DND-41 (cell line): ENCODE data around the gene KIF25.

Source experiments
- ATAC-seq: fragments of 200-7000 bp; cut with Tn5 transposase; 3 replicates; pipeline ENCODE4 v1.9.1; 2021; ENCODE audit warnings: low read depth; ENCODE audit not compliant: insufficient read depth
- DNase-seq: peaks from one replicate; pipeline ENCODE4 v3.0.0-alpha.2; 2020
- H2AFZ ChIP-seq: 2 replicates; pipeline ENCODE4 v1.6.0; 2012; ENCODE audit warnings: low read depth, low read length
- H3K27ac ChIP-seq: 2 replicates; pipeline ENCODE4 v1.5.1; 2012; ENCODE audit warnings: low read length, inconsistent platforms
- H3K27me3 ChIP-seq: fragments of 200-600 bp; sonication (generic); 2 replicates; pipeline ENCODE4 v1.6.0; 2012; ENCODE audit warnings: low read length, mild to moderate bottlenecking, inconsistent platforms; ENCODE audit not compliant: insufficient read depth, poor library complexity
- H3K36me3 ChIP-seq: 2 replicates; pipeline ENCODE4 v1.5.1; 2012; ENCODE audit warnings: low read length, inconsistent platforms; ENCODE audit not compliant: insufficient read depth
- H3K4me1 ChIP-seq: 2 replicates; pipeline ENCODE4 v1.5.1; 2012; ENCODE audit warnings: mild to moderate bottlenecking, low read length; ENCODE audit not compliant: insufficient read depth
- H3K4me2 ChIP-seq: 2 replicates; pipeline ENCODE4 v1.6.0; 2012; ENCODE audit warnings: mild to moderate bottlenecking, moderate library complexity, low read length, inconsistent platforms; ENCODE audit not compliant: insufficient read depth
- H3K4me3 ChIP-seq, 2 experiments: fragments of 200-600 bp in 1 of 2; shearing (Covaris generic) in 1 of 2; 2 replicates each; pipeline ENCODE4 v1.5.1; 2012 to 2016; ENCODE audit warnings: inconsistent platforms in 2 of 2, low read length in 2 of 2, mild to moderate bottlenecking in 2 of 2, low read depth in 1 of 2, moderate library complexity in 1 of 2
- H3K79me2 ChIP-seq: 2 replicates; pipeline ENCODE4 v1.6.0; 2012; ENCODE audit warnings: low read length, inconsistent platforms; ENCODE audit not compliant: insufficient read depth
- H3K9ac ChIP-seq: 2 replicates; pipeline ENCODE4 v1.6.0; 2012; ENCODE audit warnings: low read depth, mild to moderate bottlenecking, inconsistent platforms, low read length, moderate library complexity
- H3K9me3 ChIP-seq: 2 replicates; pipeline ENCODE4 v1.5.1; 2012; ENCODE audit warnings: low read length, moderate library complexity, mild to moderate bottlenecking, inconsistent platforms; ENCODE audit not compliant: insufficient read depth, severe bottlenecking
- H4K20me1 ChIP-seq: 2 replicates; pipeline ENCODE4 v1.6.0; 2012; ENCODE audit warnings: low read length; ENCODE audit not compliant: insufficient read depth
- EZH2 ChIP-seq: IDR thresholded peaks from 3 replicates; pipeline ENCODE4 v1.6.1; 2012; ENCODE audit warnings: borderline replicate concordance, low read depth, mild to moderate bottlenecking, moderate library complexity, low read length, inconsistent platforms; ENCODE audit not compliant: severe bottlenecking
- TF ChIP-seq, protein P1 (sequence below): IDR thresholded peaks from 2 replicates; pipeline ENCODE4 v1.5.1; 2012; ENCODE audit warnings: borderline replicate concordance, low read length, moderate library complexity, mild to moderate bottlenecking; ENCODE audit not compliant: poor library complexity, severe bottlenecking; ENCODE audit errors: extremely low read depth

The KIF25 gene

DNA sequence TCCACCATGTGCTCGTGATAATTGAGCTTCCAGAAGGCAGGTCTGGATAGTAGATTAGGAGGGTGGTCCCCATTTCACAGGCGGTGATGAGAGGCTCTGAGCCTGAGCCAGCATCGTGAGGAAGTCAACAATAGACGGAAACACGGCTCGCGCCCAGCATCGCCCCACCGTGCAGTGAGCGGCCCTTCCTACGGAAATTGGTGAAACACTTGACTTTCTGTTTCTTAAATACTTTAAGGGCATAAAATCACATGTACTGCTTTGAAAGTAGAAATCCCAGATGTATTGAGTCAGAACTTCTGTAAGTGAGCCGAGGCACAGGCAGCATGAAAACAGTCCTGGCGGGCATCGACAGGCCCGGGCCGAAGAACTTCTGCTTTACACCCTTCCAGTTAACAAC lies 4.3 kb upstream of the KIF25 start:
- TF ChIP-seq, protein P1, sequence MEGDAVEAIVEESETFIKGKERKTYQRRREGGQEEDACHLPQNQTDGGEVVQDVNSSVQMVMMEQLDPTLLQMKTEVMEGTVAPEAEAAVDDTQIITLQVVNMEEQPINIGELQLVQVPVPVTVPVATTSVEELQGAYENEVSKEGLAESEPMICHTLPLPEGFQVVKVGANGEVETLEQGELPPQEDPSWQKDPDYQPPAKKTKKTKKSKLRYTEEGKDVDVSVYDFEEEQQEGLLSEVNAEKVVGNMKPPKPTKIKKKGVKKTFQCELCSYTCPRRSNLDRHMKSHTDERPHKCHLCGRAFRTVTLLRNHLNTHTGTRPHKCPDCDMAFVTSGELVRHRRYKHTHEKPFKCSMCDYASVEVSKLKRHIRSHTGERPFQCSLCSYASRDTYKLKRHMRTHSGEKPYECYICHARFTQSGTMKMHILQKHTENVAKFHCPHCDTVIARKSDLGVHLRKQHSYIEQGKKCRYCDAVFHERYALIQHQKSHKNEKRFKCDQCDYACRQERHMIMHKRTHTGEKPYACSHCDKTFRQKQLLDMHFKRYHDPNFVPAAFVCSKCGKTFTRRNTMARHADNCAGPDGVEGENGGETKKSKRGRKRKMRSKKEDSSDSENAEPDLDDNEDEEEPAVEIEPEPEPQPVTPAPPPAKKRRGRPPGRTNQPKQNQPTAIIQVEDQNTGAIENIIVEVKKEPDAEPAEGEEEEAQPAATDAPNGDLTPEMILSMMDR = no peak
- TF ChIP-seq EZH2 = no peak
- no peak overlapping the region for H3K4me2 ChIP-seq
- no peak overlapping the region for H2AFZ ChIP-seq
- peaks cover 2% of the 10 kb centered on the region for H3K9me3 ChIP-seq
- no peaks in the 10 kb centered on the region for H4K20me1 ChIP-seq
- H3K27ac ChIP-seq = no peak overlapping the region
- H3K9ac ChIP-seq = no peak overlapping the region
- H3K79me2 ChIP-seq = no peaks in the 10 kb centered on the region
- DNase-seq = no peak
- H3K4me3 ChIP-seq = no peak overlapping the region
- no peaks in the 10 kb centered on the region for H3K27me3 ChIP-seq
- ATAC-seq = no peak
- no peaks in the 10 kb centered on the region for H3K36me3 ChIP-seq
- no peaks in the 10 kb centered on the region for H3K4me1 ChIP-seq

DNA sequence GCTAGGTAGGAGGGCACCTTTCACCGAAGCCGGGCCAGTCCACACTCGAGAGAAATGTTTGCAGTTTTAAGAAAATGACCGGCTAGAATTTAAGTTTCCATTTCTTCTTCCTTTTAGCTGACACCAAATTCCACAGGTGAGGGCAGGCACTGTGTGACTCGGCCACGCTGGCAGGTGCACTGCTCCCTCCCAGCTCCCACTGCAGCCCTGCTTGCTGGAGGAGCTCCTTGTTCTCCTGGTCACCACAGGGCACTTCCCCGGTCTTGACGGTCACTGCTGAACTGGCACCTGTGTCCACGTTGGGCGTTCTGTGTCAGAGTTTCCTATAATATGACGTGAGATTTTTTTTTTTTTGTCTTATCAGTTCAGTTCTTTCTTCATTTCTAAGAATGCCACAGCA lies 3.6 kb upstream of the KIF25 start:
- H3K9ac ChIP-seq = no peak overlapping the region
- no peak for ATAC-seq
- no peaks in the 10 kb centered on the region for H3K27me3 ChIP-seq

DNA sequence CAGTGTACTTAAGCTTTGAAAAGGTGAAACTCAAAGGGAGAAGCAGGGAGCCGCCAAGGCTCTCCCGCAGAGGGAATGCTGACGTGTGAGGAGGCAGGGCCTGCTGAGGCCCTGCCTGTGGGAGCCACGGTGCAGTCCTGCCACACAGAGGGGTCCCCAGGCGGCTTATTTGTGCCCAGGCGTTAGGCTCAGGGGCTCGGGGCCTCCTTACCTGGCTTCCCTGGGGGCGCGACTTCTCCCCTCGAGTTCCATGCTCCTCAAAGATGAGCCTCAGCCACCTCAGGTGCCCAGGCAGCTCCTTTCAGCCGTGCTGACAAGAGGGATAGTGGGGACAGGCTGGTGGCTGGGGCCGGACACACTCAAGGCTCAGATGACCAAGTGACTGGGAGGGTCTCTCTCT lies 2.2 kb upstream of the KIF25 start:
- TF ChIP-seq EZH2 = no peak
- TF ChIP-seq, protein P1 = no peak
- H4K20me1 ChIP-seq = no peaks in the 10 kb centered on the region
- H3K36me3 ChIP-seq = no peaks in the 10 kb centered on the region
- H3K4me3 ChIP-seq = no peak overlapping the region
- no peak for ATAC-seq
- H3K9ac ChIP-seq = no peak overlapping the region
- no peaks in the 10 kb centered on the region for H3K27me3 ChIP-seq
- no peak for DNase-seq
- no peaks in the 10 kb centered on the region for H3K9me3 ChIP-seq
- no peak overlapping the region for H2AFZ ChIP-seq
- H3K4me1 ChIP-seq = no peaks in the 10 kb centered on the region
- H3K4me2 ChIP-seq = no peak overlapping the region
- H3K27ac ChIP-seq = no peak overlapping the region
- no peaks in the 10 kb centered on the region for H3K79me2 ChIP-seq

More for the DNA sequence above, 3.6 kb upstream of the KIF25 start:
- Histone ChIP-seq H3K36me3 (no peaks in the 10 kb centered on the region), H2AFZ (no peak overlapping the region), H3K4me3 (no peak overlapping the region), H3K9me3 (peaks cover 2% of the 10 kb centered on the region), H3K27ac (no peak overlapping the region), H3K79me2 (no peaks in the 10 kb centered on the region), H3K4me1 (no peaks in the 10 kb centered on the region), H3K4me2 (no peak overlapping the region), H4K20me1 (no peaks in the 10 kb centered on the region)
- TF ChIP-seq EZH2 = no peak
- TF ChIP-seq, protein P1 = no peak
- DNase-seq = no peak

DNA sequence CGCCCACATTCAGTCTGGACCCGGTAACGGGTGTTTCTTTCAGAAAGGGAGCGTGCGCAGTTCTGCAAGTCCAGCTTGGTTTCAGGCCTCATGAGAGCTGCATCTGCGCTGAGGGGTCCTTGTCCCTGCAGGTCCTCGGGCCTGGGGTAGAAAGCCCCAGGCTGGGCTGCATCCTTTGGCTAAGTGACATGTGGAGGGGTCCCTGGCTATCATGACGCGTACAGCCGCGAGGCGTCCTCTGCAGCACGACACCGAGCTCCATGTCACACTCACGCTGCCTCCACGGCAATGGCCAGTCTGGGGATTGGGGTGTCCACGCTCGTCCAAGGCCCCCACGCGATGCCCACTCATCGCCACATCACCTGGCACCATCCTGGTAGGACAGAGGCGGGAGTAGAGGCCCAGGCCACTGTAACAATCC lies 1.7 kb upstream of the KIF25 start:
- H3K4me3 ChIP-seq = no peak overlapping the region
- no peaks in the 10 kb centered on the region for H3K9me3 ChIP-seq
- no peaks in the 10 kb centered on the region for H3K36me3 ChIP-seq
- H3K9ac ChIP-seq = no peak overlapping the region
- no peak overlapping the region for H3K4me2 ChIP-seq
- H3K4me1 ChIP-seq = no peaks in the 10 kb centered on the region
- H3K27me3 ChIP-seq = no peaks in the 10 kb centered on the region
- ATAC-seq = no peak
- H2AFZ ChIP-seq = no peak overlapping the region
- H3K79me2 ChIP-seq = no peaks in the 10 kb centered on the region
- no peaks in the 10 kb centered on the region for H4K20me1 ChIP-seq
- DNase-seq = no peak
- TF ChIP-seq, protein P1 = no peak
- TF ChIP-seq EZH2 = no peak
- H3K27ac ChIP-seq = no peak overlapping the region
